HUES64 (cell line): ENCODE results near the gene SCARB2.

Experiments used
- H3K27ac ChIP-seq: 2 replicates; pipeline ENCODE4 v1.7.0; 2013; ENCODE audit warnings: low read depth, low read length, inconsistent platforms
- H3K27me3 ChIP-seq: 2 replicates; pipeline ENCODE4 v1.6.1; 2013; ENCODE audit warnings: mild to moderate bottlenecking, low read length; ENCODE audit not compliant: insufficient read depth
- H3K36me3 ChIP-seq: 2 replicates; pipeline ENCODE4 v1.6.1; 2013; ENCODE audit warnings: mild to moderate bottlenecking, low read length; ENCODE audit not compliant: insufficient read depth
- H3K4me1 ChIP-seq: 2 replicates; pipeline ENCODE4 v1.6.1; 2013; ENCODE audit warnings: mild to moderate bottlenecking, low read length, moderate library complexity; ENCODE audit not compliant: insufficient read depth
- H3K4me3 ChIP-seq: 2 replicates; pipeline ENCODE4 v1.5.1; 2013; ENCODE audit warnings: mild to moderate bottlenecking, low read length, moderate library complexity
- H3K9ac ChIP-seq: 2 replicates; pipeline ENCODE4 v1.6.1; 2013; ENCODE audit warnings: mild to moderate bottlenecking, low read depth, low read length
- H3K9me3 ChIP-seq: 2 replicates; pipeline ENCODE4 v1.6.1; 2013; ENCODE audit warnings: low read depth, low read length; ENCODE audit not compliant: insufficient read depth
- WGBS: fragments of 150-250, 120-280 bp; methylation state at CpG from one replicate; pipeline ENCODE4 v1.1.7; 2013; ENCODE audit warnings: missing lambda C conversion rate; 5-methylcytosine and 5-hydroxymethylcytosine counted together

Gene SCARB2

GRCh38 chr4:76148142-76148865 lies 65.3 kb downstream of the SCARB2 start, which contains the start of gene NUP54:
TSS of gene NUP54 (minus strand) at chr4:76148397. CDS start at chr4:76148374, 23 bp downstream.
- Histone ChIP-seq H3K27me3 (no peaks in the 10 kb centered on the region), H3K4me1 (peaks cover 21% of the 10 kb centered on the region; the same call in 1 of the 2 replicates), H3K9me3 (no peaks in the 10 kb centered on the region), H3K9ac (peak within 1 kb of the TSS; percentile 96), H3K27ac (peak within 1 kb of the TSS; percentile 99), H3K36me3 (peaks cover 14% of the 10 kb centered on the region), H3K4me3 (peak within 1 kb of the TSS; percentile 84)
- WGBS, result under 1% methylated on average over 46 of the region's 47 CpGs

- Histone ChIP-seq H3K4me3 (peak overlapping the region; percentile 84), H3K9ac (peak overlapping the region; percentile 96), H3K9me3 (no peaks in the 10 kb centered on the region), H3K4me1 (peaks cover 21% of the 10 kb centered on the region; the same call in 1 of the 2 replicates), H3K36me3 (peaks cover 20% of the 10 kb centered on the region), H3K27ac (peak overlapping the region; percentile 99), H3K27me3 (no peaks in the 10 kb centered on the region)
- under 1% methylated on average over 31 of the region's 31 CpGs for WGBS
Measured at GRCh38 chr4:76147454-76148141, 66.0 kb downstream of the SCARB2 start.

GRCh38 chr4:76144546-76144945 lies 69.1 kb downstream of the SCARB2 start:
- H3K27me3 ChIP-seq, result no peaks in the 10 kb centered on the region
- H3K36me3 ChIP-seq, result peaks cover 50% of the 10 kb centered on the region
- H3K27ac ChIP-seq, result no peak overlapping the region
- no peak overlapping the region for H3K4me3 ChIP-seq
- no peak overlapping the region for H3K9ac ChIP-seq
- peaks cover 20% of the 10 kb centered on the region; the same call in 1 of the 2 replicates for H3K4me1 ChIP-seq
- no peaks in the 10 kb centered on the region for H3K9me3 ChIP-seq

- H3K9ac ChIP-seq, result no peak overlapping the region
- H3K27me3 ChIP-seq, result no peaks in the 10 kb centered on the region
- peaks cover 9% of the 10 kb centered on the region; the same call in 1 of the 2 replicates for H3K4me1 ChIP-seq
- H3K9me3 ChIP-seq, result no peaks in the 10 kb centered on the region
- peaks cover 83% of the 10 kb centered on the region for H3K36me3 ChIP-seq
- H3K4me3 ChIP-seq, result no peak overlapping the region
- H3K27ac ChIP-seq, result no peak overlapping the region
- WGBS, result 94% methylated on average over 3 of the region's 3 CpGs
Measured at GRCh38 chr4:76141241-76141640, 72.4 kb downstream of the SCARB2 start.

GRCh38 chr4:76127754-76128153 lies 85.9 kb downstream of the SCARB2 start:
- H3K9ac ChIP-seq, result no peak overlapping the region
- peaks cover 92% of the 10 kb centered on the region for H3K36me3 ChIP-seq
- no peaks in the 10 kb centered on the region for H3K4me1 ChIP-seq
- 95% methylated on average over 3 of the region's 3 CpGs for WGBS
- no peaks in the 10 kb centered on the region for H3K9me3 ChIP-seq
- no peak overlapping the region for H3K4me3 ChIP-seq
- no peaks in the 10 kb centered on the region for H3K27me3 ChIP-seq
- H3K27ac ChIP-seq, result no peak overlapping the region

- Histone ChIP-seq H3K9me3 (no peaks in the 10 kb centered on the region), H3K4me1 (no peaks in the 10 kb centered on the region), H3K27me3 (no peaks in the 10 kb centered on the region), H3K4me3 (no peak overlapping the region), H3K9ac (no peak overlapping the region), H3K27ac (no peak overlapping the region), H3K36me3 (peaks cover 92% of the 10 kb centered on the region)
Measured at GRCh38 chr4:76125816-76126215, 87.8 kb downstream of the SCARB2 start.

- Histone ChIP-seq H3K9ac (no peak overlapping the region), H3K27me3 (no peaks in the 10 kb centered on the region), H3K27ac (no peak overlapping the region), H3K36me3 (peaks cover 98% of the 10 kb centered on the region), H3K4me1 (no peaks in the 10 kb centered on the region), H3K4me3 (no peak overlapping the region), H3K9me3 (no peaks in the 10 kb centered on the region)
- 81% methylated on average over 3 of the region's 4 CpGs for WGBS
Measured at GRCh38 chr4:76120199-76120598, 93.4 kb downstream of the SCARB2 start.

GRCh38 chr4:76117536-76117935 lies 96.1 kb downstream of the SCARB2 start:
- Histone ChIP-seq H3K27me3 (no peaks in the 10 kb centered on the region), H3K4me1 (no peaks in the 10 kb centered on the region), H3K4me3 (no peak overlapping the region), H3K27ac (no peak overlapping the region), H3K36me3 (peaks cover 98% of the 10 kb centered on the region), H3K9me3 (no peaks in the 10 kb centered on the region), H3K9ac (no peak overlapping the region)
- WGBS, result 93% methylated on average over 4 of the region's 5 CpGs

GRCh38 chr4:76116821-76117220 lies 96.8 kb downstream of the SCARB2 start:
- Histone ChIP-seq H3K4me1 (no peaks in the 10 kb centered on the region), H3K36me3 (peaks cover 98% of the 10 kb centered on the region), H3K9ac (no peak overlapping the region), H3K4me3 (no peak overlapping the region), H3K27ac (no peak overlapping the region), H3K9me3 (no peaks in the 10 kb centered on the region), H3K27me3 (no peaks in the 10 kb centered on the region)
- 100% methylated on average over 1 of the region's 1 CpG for WGBS
